Measurements from ENCODE around the gene PDE7B. TPM values are rescaled to one million over a fixed set of nuclear protein-coding genes. Genes with fewer than 3 reads are reported as not detected.
"Not testable (repeated sequence)": the region's sequence is repeated elsewhere in the genome, so short reads cannot be mapped to it uniquely, and the experiment has no call there.

PDE7B gene
- total and polyA plus RNA-seq, 4 donors: 1.0 to 6.9 (median 3.8) TPM

DNA sequence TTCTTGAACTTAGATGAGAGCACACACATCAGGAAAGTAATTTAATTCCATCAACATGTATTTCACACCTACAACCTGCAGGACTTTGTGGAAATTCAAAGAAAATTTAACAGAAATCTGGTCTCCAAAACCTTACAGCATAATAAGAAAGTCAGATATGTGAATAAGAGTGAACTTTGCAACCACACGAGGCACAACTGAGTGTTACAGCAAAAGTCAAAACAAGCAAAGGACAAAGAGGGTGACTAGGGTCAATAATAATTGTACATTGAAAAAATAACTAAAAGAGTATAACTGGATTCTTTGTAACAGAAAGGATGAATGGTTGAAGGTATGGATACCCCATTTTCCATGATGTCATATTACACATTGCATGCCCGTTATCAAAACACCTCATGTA is 284.8 kb downstream of the PDE7B start:
- no peak overlapping the region for H3K4me3 ChIP-seq (ENCODE audit: low read length in 2 of 2)
- no peak for ATAC-seq (ENCODE audit: low FRiP score)

DNA sequence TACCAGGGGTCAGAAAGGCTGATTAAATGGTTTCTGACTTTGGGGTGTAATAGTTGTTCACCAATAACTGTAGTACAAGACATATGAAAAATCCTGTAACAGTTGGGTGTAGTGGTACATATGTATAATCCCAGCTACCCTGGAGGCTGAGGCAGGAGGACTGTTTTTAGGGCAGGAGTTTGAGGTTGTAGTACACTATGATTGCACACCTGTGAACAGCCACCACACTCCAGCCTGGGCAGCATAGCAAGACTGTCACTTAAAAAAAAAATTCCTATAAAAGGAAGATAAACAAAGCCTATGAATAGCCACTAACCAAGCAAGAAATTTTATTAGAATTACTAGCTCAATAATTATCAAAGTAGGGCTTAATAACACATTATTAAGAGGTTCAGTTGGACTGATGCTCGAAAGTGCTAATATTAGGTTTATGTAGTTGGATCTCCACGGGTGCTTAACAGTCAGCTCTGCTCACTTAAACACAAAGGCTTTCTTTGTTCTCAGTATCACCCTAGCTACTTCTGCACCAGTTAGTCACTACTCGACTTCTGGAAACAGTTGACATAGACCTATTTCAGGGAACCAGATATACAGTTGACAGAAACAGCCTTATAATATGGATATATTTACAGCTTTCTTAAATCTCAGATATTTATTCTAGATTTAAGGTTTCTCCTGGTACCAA is 285.6 kb downstream of the PDE7B start:
- DNase-seq (no peak), ATAC-seq (ENCODE audit: low FRiP score) (no peak)
- no peaks in the 10 kb centered on the region for H3K36me3 ChIP-seq (ENCODE audit: control insufficient read depth in 1 of 2, insufficient read depth in 2 of 2, low read length in 1 of 2)
- H3K9me3 ChIP-seq (ENCODE audit: control insufficient read depth, low read length): no peaks in the 10 kb centered on the region
- H3K4me1 ChIP-seq (ENCODE audit: control insufficient read depth in 1 of 2, insufficient read depth in 2 of 2, low read length in 2 of 2): no peaks in the 10 kb centered on the region
- WGBS, 2 donors: 32 to 38% methylated on average over 3 of the region's 3 CpGs
- H3K27ac ChIP-seq (ENCODE audit: low read depth in 1 of 2, low read length in 2 of 2): no peak overlapping the region
- H3K4me3 ChIP-seq (ENCODE audit: low read length in 2 of 2): no peak overlapping the region
- intact Hi-C loops (cut with DNase I): no loop called here
- no peaks in the 10 kb centered on the region for H3K27me3 ChIP-seq (ENCODE audit: control insufficient read depth in 1 of 2, insufficient read depth in 2 of 2, low read length in 1 of 2)

More for the DNA sequence above, 284.8 kb downstream of the PDE7B start:
- DNase-seq: no peak
- Histone ChIP-seq H3K36me3 (ENCODE audit: control insufficient read depth in 1 of 2, insufficient read depth in 2 of 2, low read length in 1 of 2) (no peaks in the 10 kb centered on the region), H3K27ac (ENCODE audit: low read depth in 1 of 2, low read length in 2 of 2) (no peak overlapping the region), H3K27me3 (ENCODE audit: control insufficient read depth in 1 of 2, insufficient read depth in 2 of 2, low read length in 1 of 2) (no peaks in the 10 kb centered on the region), H3K9me3 (ENCODE audit: control insufficient read depth, low read length) (no peaks in the 10 kb centered on the region), H3K4me1 (ENCODE audit: control insufficient read depth in 1 of 2, insufficient read depth in 2 of 2, low read length in 2 of 2) (no peaks in the 10 kb centered on the region)
- intact Hi-C loops (cut with DNase I): no loop called here
- WGBS, 2 donors: 86 to 87% methylated on average over 2 of the region's 2 CpGs

DNA sequence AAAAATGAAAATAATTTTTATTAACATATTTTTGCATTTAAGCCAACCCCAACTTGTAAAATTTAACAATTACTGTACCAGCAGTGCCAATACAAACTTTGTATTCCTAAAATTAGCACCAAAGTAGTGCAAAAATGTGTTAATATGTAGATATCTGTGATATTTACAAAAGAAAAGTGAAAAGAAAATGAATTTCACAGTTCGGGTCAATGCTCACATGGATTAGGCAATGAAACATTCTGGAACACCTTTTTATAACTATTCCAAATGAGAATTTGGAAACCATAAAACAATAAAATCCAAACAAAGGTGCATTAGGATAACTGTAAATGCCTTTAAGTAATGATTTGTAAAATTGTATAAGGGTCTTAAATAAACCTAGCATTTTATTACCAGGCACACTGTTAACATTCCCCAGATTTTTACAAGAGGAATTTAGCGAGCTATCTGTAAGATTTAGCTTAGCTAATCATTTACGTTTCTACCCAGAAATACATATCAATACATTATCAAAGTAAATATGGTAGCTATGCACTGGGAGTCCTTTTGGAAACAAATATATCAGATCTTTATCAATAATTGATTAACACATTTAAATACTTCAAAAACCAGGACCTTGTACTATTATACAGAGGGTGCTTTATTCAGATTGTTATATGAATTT is 286.4 kb downstream of the PDE7B start:
- DNase-seq (no peak), ATAC-seq (ENCODE audit: low FRiP score) (no peak)
- H3K4me1 ChIP-seq (ENCODE audit: control insufficient read depth in 1 of 2, insufficient read depth in 2 of 2, low read length in 2 of 2): no peaks in the 10 kb centered on the region
- H3K4me3 ChIP-seq (ENCODE audit: low read length in 2 of 2): no peak overlapping the region
- no peaks in the 10 kb centered on the region for H3K27me3 ChIP-seq (ENCODE audit: control insufficient read depth in 1 of 2, insufficient read depth in 2 of 2, low read length in 1 of 2)
- WGBS, 2 donors: 54 to 67% methylated on average over 3 of the region's 3 CpGs
- H3K36me3 ChIP-seq (ENCODE audit: control insufficient read depth in 1 of 2, insufficient read depth in 2 of 2, low read length in 1 of 2): no peaks in the 10 kb centered on the region
- intact Hi-C loops (cut with DNase I): no loop called here
- H3K9me3 ChIP-seq (ENCODE audit: control insufficient read depth, low read length): no peaks in the 10 kb centered on the region
- H3K27ac ChIP-seq (ENCODE audit: low read depth in 1 of 2, low read length in 2 of 2): no peak overlapping the region

DNA sequence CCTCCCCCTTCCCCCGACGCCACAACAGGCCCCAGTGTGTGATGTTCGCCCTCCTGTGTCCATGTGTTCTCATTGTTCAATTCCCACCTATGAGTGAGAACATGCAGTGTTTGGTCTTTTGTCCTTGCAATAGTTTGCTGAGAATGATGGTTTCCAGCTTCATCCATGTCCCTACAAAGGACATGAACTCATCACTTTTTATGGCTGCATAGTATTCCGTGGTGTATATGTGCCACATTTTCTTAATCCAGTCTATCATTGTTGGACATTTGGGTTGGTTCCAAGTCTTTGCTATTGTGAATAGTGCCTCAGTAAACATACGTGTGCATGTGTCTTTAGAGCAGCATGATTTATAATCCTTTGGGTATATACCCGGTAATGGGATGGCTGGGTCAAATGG is 287.6 kb downstream of the PDE7B start:
- ATAC-seq (ENCODE audit: low FRiP score); H3K4me1 ChIP-seq (ENCODE audit: control insufficient read depth in 1 of 2, insufficient read depth in 2 of 2, low read length in 2 of 2); intact Hi-C loops (cut with DNase I): not testable (repeated sequence)

DNA sequence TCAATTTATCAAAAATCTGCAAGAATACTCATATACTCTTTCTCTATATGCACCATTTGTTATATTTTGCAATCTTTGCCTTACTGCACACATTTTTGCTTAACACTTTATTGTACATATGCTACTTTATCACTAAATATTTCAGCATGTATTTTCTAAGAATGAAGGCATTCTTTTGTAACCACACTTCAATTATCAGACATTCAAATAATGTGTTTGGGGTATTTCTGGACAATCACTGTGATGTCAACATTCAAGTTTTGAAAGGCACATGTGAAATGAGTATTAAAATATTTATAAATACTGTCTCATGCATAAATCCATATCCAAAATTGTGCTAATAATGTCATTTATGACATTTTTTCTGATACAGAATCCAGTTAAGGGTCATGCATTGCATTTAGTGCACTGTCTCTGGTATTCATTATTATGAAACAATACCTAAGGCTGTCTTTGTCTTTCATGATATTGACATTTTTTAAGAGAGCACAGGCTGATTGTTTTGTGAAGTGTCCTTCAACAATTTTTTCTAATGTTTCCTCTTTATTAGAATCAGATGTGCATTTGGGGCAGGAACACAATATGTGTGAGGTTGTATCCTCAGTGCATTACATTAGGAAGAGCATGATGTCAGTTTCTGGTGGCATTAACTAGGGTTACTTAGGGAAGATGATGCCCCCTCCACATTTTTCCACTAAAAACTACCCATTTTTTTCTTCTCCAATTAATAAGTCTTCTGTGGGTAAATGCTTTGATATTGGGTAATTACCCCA is 292.9 kb downstream of the PDE7B start:
- Histone ChIP-seq H3K9me3 (ENCODE audit: control insufficient read depth, low read length) (no peaks in the 10 kb centered on the region), H3K4me1 (ENCODE audit: control insufficient read depth in 1 of 2, insufficient read depth in 2 of 2, low read length in 2 of 2) (no peaks in the 10 kb centered on the region), H3K27ac (ENCODE audit: low read depth in 1 of 2, low read length in 2 of 2) (no peak overlapping the region), H3K4me3 (ENCODE audit: low read length in 2 of 2) (no peak overlapping the region), H3K36me3 (ENCODE audit: control insufficient read depth in 1 of 2, insufficient read depth in 2 of 2, low read length in 1 of 2) (no peaks in the 10 kb centered on the region), H3K27me3 (ENCODE audit: control insufficient read depth in 1 of 2, insufficient read depth in 2 of 2, low read length in 1 of 2) (no peaks in the 10 kb centered on the region)
- DNase-seq: no peak
- intact Hi-C loops (cut with DNase I): no loop called here
- ATAC-seq (ENCODE audit: low FRiP score): no peak

More for the DNA sequence above, 287.6 kb downstream of the PDE7B start:
- not testable (repeated sequence) for H3K27ac ChIP-seq (ENCODE audit: low read depth in 1 of 2, low read length in 2 of 2); H3K4me3 ChIP-seq (ENCODE audit: low read length in 2 of 2); H3K27me3 ChIP-seq (ENCODE audit: control insufficient read depth in 1 of 2, insufficient read depth in 2 of 2, low read length in 1 of 2); H3K36me3 ChIP-seq (ENCODE audit: control insufficient read depth in 1 of 2, insufficient read depth in 2 of 2, low read length in 1 of 2); DNase-seq; H3K9me3 ChIP-seq (ENCODE audit: control insufficient read depth, low read length)
- 89 to 94% methylated on average over 5 of the region's 6 CpGs for WGBS, 2 donors

DNA sequence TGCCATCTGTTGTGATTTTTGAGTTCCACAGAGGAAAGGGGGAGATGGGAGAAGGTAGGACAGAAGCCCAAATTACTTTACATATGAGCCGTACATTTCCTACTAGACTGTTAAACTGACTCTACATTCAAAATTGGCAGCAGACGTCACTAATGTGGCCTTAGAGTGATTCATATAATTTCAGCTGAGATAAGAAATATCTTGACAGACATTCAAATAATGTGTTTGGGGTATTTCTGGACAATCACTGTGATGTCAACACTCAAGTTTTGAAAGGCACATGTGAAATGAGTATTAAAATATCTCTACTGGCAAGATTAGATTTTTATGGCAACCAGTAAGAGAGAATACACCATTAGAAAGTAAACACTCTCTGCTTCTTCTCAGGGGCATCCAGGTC is 294.6 kb downstream of the PDE7B start:
- Histone ChIP-seq H3K4me3 (ENCODE audit: low read length in 2 of 2) (no peak overlapping the region), H3K9me3 (ENCODE audit: control insufficient read depth, low read length) (no peaks in the 10 kb centered on the region), H3K27ac (ENCODE audit: low read depth in 1 of 2, low read length in 2 of 2) (no peak overlapping the region), H3K4me1 (ENCODE audit: control insufficient read depth in 1 of 2, insufficient read depth in 2 of 2, low read length in 2 of 2) (no peaks in the 10 kb centered on the region), H3K27me3 (ENCODE audit: control insufficient read depth in 1 of 2, insufficient read depth in 2 of 2, low read length in 1 of 2) (no peaks in the 10 kb centered on the region), H3K36me3 (ENCODE audit: control insufficient read depth in 1 of 2, insufficient read depth in 2 of 2, low read length in 1 of 2) (no peaks in the 10 kb centered on the region)
- 33 to 34% methylated on average over 2 of the region's 2 CpGs for WGBS, 2 donors
- ATAC-seq (ENCODE audit: low FRiP score) (no peak), DNase-seq (no peak)
- intact Hi-C loops (cut with DNase I): no loop called here

DNA sequence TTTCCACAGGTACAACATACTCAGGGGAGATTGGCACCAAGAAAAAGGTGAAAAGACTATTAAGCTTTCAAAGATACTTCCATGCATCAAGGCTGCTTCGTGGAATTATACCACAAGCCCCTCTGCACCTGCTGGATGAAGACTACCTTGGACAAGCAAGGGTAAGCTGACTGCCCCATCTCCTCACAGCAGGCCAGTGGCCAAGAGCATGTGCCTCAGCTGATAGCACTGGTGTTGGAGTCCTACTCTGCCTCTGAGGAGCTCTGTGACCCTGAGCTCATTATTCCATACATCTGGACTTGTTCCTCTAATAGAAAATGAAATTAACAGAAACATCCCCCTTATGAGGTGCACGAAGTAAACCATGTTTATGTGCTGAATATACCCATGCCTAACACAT is 295.8 kb downstream of the PDE7B start:
- Histone ChIP-seq H3K36me3 (ENCODE audit: control insufficient read depth in 1 of 2, insufficient read depth in 2 of 2, low read length in 1 of 2) (no peaks in the 10 kb centered on the region), H3K27me3 (ENCODE audit: control insufficient read depth in 1 of 2, insufficient read depth in 2 of 2, low read length in 1 of 2) (no peaks in the 10 kb centered on the region), H3K9me3 (ENCODE audit: control insufficient read depth, low read length) (no peaks in the 10 kb centered on the region), H3K4me3 (ENCODE audit: low read length in 2 of 2) (no peak overlapping the region), H3K4me1 (ENCODE audit: control insufficient read depth in 1 of 2, insufficient read depth in 2 of 2, low read length in 2 of 2) (no peaks in the 10 kb centered on the region), H3K27ac (ENCODE audit: low read depth in 1 of 2, low read length in 2 of 2) (no peak overlapping the region)
- 96 to 100% methylated on average over 2 of the region's 2 CpGs for WGBS, 2 donors
- no peak for ATAC-seq (ENCODE audit: low FRiP score)
- intact Hi-C loops (cut with DNase I): no loop called here
- DNase-seq: no peak

DNA sequence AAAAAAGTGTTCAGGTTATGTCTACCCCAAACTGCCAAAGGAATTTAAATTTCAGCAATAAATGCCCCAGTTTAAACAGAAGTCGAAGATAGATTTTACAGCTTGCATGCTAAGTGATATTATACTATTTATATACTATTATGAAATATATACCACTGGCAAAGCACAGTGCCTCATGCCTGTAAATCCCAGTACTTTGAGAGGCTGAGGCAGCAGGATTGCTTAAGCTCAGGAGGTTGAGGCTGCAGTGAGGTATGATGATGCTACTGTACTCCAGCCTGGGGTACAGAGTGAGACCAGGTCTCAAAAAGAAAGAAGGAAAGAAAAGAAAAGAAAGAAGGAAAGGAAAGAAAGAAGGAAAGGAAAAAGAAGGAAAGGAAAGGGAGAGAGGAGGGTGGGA is 296.6 kb downstream of the PDE7B start:
- H3K27me3 ChIP-seq (ENCODE audit: control insufficient read depth in 1 of 2, insufficient read depth in 2 of 2, low read length in 1 of 2): no peaks in the 10 kb centered on the region
- no peaks in the 10 kb centered on the region for H3K4me1 ChIP-seq (ENCODE audit: control insufficient read depth in 1 of 2, insufficient read depth in 2 of 2, low read length in 2 of 2)
- intact Hi-C loops (cut with DNase I): no loop called here
- ATAC-seq (ENCODE audit: low FRiP score): no peak
- no peaks in the 10 kb centered on the region for H3K9me3 ChIP-seq (ENCODE audit: control insufficient read depth, low read length)
- DNase-seq: no peak
- H3K36me3 ChIP-seq (ENCODE audit: control insufficient read depth in 1 of 2, insufficient read depth in 2 of 2, low read length in 1 of 2): no peaks in the 10 kb centered on the region
- no peak overlapping the region for H3K4me3 ChIP-seq (ENCODE audit: low read length in 2 of 2)
- 90 to 92% methylated on average over 1 of the region's 1 CpG for WGBS, 2 donors
- H3K27ac ChIP-seq (ENCODE audit: low read depth in 1 of 2, low read length in 2 of 2): no peak overlapping the region

DNA sequence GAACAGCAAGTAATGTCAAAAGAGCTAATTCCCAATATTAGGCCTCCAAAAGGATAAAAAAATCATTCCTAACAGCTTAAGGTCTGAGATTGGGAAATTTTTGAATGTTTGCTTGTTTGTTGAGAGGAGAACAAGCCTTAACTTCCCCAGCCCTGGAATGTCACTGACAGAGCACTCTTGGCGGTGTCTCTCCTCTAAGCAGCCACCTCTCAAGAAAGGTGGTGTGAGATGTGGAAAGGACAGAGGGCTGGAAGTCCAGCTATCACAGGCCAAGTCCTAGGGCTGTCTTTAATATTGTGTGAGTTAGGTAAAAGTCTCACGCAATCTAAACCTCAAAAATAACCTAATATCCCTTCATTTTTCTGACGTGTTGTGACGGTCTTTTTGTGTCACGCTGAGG is 297.0 kb downstream of the PDE7B start:
- no peaks in the 10 kb centered on the region for H3K9me3 ChIP-seq (ENCODE audit: control insufficient read depth, low read length)
- DNase-seq (no peak), ATAC-seq (ENCODE audit: low FRiP score) (no peak)
- intact Hi-C loops (cut with DNase I): no loop called here
- WGBS, 2 donors: 93 to 96% methylated on average over 5 of the region's 5 CpGs
- no peaks in the 10 kb centered on the region for H3K27me3 ChIP-seq (ENCODE audit: control insufficient read depth in 1 of 2, insufficient read depth in 2 of 2, low read length in 1 of 2)
- H3K27ac ChIP-seq (ENCODE audit: low read depth in 1 of 2, low read length in 2 of 2): no peak overlapping the region
- no peak overlapping the region for H3K4me3 ChIP-seq (ENCODE audit: low read length in 2 of 2)
- no peaks in the 10 kb centered on the region for H3K4me1 ChIP-seq (ENCODE audit: control insufficient read depth in 1 of 2, insufficient read depth in 2 of 2, low read length in 2 of 2)
- no peaks in the 10 kb centered on the region for H3K36me3 ChIP-seq (ENCODE audit: control insufficient read depth in 1 of 2, insufficient read depth in 2 of 2, low read length in 1 of 2)
